Measurements from ENCODE around the gene VEGFA. TPM values are rescaled to one million over a fixed set of nuclear protein-coding genes. Genes with fewer than 3 reads are reported as not detected.

Gene VEGFA
- total and polyA plus RNA-seq, 9 donors: 19.2 to 123 (median 44.7) TPM

GRCh38 chr6:43727634-43728033 lies 42.4 kb upstream of the VEGFA start:
- Histone ChIP-seq H3K27ac (no peak overlapping the region), H3K36me3 (no peaks in the 10 kb centered on the region), H3K27me3 (no peaks in the 10 kb centered on the region), H3K9me3 (peaks cover 0 to 3% of the 10 kb centered on the region in 2 donors), H3K4me1 (ENCODE audit: insufficient read depth) (no peaks in the 10 kb centered on the region), H3K4me3 (no peak overlapping the region)
- intact Hi-C loops (cut with DNase I): no loop called here
- DNase-seq: no peak
- TF ChIP-seq, protein P1, sequence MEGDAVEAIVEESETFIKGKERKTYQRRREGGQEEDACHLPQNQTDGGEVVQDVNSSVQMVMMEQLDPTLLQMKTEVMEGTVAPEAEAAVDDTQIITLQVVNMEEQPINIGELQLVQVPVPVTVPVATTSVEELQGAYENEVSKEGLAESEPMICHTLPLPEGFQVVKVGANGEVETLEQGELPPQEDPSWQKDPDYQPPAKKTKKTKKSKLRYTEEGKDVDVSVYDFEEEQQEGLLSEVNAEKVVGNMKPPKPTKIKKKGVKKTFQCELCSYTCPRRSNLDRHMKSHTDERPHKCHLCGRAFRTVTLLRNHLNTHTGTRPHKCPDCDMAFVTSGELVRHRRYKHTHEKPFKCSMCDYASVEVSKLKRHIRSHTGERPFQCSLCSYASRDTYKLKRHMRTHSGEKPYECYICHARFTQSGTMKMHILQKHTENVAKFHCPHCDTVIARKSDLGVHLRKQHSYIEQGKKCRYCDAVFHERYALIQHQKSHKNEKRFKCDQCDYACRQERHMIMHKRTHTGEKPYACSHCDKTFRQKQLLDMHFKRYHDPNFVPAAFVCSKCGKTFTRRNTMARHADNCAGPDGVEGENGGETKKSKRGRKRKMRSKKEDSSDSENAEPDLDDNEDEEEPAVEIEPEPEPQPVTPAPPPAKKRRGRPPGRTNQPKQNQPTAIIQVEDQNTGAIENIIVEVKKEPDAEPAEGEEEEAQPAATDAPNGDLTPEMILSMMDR (IDR thresholded peaks at IDR 0.05): no peak
- no peak for TF ChIP-seq EP300 (IDR thresholded peaks at IDR 0.05)
- TF ChIP-seq POLR2A (IDR thresholded peaks at IDR 0.05): no peak
- WGBS, 3 donors: 70 to 88% (median 79%) methylated on average over 3 of the region's 3 CpGs

DNA sequence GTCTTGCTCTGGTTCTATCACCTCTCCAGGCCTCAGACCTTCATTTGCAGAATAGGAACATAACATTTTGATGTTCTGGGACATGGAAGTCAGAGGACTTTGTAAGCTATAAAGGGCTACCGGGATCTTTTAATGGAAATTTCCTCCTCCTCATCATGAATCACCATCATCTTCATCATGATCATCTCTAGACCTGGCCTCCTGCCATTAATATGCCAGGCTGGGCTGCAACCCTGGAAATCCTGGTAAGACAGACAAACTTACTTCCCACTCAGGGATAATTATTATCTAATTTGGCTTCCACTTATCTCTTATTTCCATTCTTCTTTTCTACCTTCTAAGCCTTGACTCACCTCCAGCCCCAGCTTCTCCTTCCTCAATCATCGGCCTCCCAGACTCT lies 41.4 kb upstream of the VEGFA start:
- TF ChIP-seq POLR2A (IDR thresholded peaks at IDR 0.05) (no peak), EP300 (IDR thresholded peaks at IDR 0.05) (no peak)
- Histone ChIP-seq H3K4me3 (no peak overlapping the region), H3K36me3 (no peaks in the 10 kb centered on the region), H3K27me3 (no peaks in the 10 kb centered on the region), H3K4me1 (ENCODE audit: insufficient read depth) (no peaks in the 10 kb centered on the region), H3K9me3 (peaks cover 0 to 3% of the 10 kb centered on the region in 2 donors), H3K27ac (no peak overlapping the region)
- no peak for DNase-seq
- 57 to 61% (median 59%) methylated on average over 2 of the region's 2 CpGs for WGBS, 3 donors
- intact Hi-C loops (cut with DNase I): no loop called here

DNA sequence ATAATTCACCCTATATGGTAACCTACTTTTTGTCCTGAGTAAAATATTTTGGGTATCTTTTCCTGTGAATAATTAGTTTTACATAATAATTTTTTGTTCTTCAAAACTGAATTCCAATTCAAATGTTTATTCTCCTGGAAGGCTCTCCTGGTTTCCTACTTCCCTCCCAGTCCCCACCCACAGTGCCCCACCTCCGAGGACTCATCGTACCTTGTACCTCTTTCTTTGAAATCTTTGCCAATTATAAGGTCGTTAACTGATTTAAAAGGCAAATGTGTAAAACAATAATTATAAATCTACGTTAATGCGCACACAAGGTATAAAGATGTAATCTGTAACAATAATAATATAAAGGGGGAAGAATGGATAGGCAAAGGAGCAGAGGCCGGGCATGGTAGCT lies 40.5 kb upstream of the VEGFA start:
- intact Hi-C loops (cut with DNase I): no loop called here

GRCh38 chr6:43730634-43731033 lies 39.4 kb upstream of the VEGFA start:
- TF ChIP-seq EP300 (IDR thresholded peaks at IDR 0.05) (no peak), POLR2A (IDR thresholded peaks at IDR 0.05) (no peak)
- TF ChIP-seq, protein P1 (IDR thresholded peaks at IDR 0.05): no peak
- Histone ChIP-seq H3K9me3 (peaks cover 0 to 3% of the 10 kb centered on the region in 2 donors), H3K4me3 (no peak overlapping the region), H3K27me3 (no peaks in the 10 kb centered on the region), H3K27ac (no peak overlapping the region), H3K4me1 (ENCODE audit: insufficient read depth) (no peaks in the 10 kb centered on the region), H3K36me3 (no peaks in the 10 kb centered on the region)
- DNase-seq: no peak
- intact Hi-C loops (cut with DNase I): no loop called here

More for the DNA sequence above, 40.5 kb upstream of the VEGFA start:
- no peaks in the 10 kb centered on the region for H3K4me1 ChIP-seq (ENCODE audit: insufficient read depth)
- H3K27me3 ChIP-seq: no peaks in the 10 kb centered on the region
- peaks cover 0 to 3% of the 10 kb centered on the region in 2 donors for H3K9me3 ChIP-seq
- WGBS, 3 donors: 89 to 92% (median 91%) methylated on average over 6 of the region's 6 CpGs
- H3K4me3 ChIP-seq: no peak overlapping the region
- no peak overlapping the region for H3K27ac ChIP-seq
- DNase-seq: no peak
- no peaks in the 10 kb centered on the region for H3K36me3 ChIP-seq
- TF ChIP-seq POLR2A (IDR thresholded peaks at IDR 0.05): no peak
- TF ChIP-seq, protein P1 (IDR thresholded peaks at IDR 0.05): no peak
- TF ChIP-seq EP300 (IDR thresholded peaks at IDR 0.05): no peak

DNA sequence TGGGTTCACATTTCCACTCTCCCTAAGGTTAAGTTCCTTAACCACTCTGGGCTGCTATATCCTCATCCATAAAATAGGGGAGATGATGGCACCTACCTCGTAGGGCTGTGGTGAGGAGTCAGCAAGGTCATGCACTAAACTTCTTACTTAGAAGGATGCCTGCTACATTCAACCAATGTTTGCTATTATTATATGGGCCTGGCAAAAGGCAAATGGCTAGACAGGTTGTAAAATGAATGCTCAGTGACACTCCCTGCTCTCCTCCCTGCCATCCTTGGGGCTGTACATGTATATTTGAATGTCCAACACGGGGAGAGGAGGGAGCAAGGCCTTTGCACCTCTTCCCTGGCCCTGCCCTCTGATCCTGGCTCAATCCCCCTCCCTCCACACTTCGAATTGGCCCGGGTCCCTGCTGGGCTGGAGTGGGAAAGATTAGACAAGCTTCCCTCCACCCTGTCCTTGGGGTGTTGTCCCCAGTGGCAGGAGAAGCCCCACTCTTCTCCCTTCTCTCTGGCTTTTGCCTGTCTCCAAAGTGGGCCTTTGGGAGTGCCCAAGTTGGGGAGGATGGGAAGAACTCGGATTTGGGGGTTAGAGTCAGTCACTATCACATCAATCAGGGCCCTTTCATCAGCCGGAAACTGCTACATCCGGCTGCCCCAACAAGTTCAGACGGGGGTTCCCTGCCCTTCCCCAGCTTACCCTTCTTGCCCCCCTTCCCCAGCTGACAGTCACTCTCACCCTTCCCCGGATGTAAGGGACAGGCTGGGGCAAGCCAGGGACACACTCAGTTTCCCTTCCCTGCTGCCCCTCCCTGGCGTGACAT lies 36.3 kb upstream of the VEGFA start:
- no peak for DNase-seq
- H3K27me3 ChIP-seq: no peaks in the 10 kb centered on the region
- H3K27ac ChIP-seq: no peak overlapping the region
- H3K4me3 ChIP-seq: no peak overlapping the region
- WGBS, 3 donors: 62 to 68% (median 66%) methylated on average over 10 of the region's 10 CpGs
- intact Hi-C loops (cut with DNase I): no loop called here
- TF ChIP-seq, protein P1 (IDR thresholded peaks at IDR 0.05): no peak
- TF ChIP-seq EP300 (IDR thresholded peaks at IDR 0.05): no peak
- TF ChIP-seq POLR2A (IDR thresholded peaks at IDR 0.05): no peak
- H3K4me1 ChIP-seq (ENCODE audit: insufficient read depth): no peaks in the 10 kb centered on the region
- peaks cover 0 to 3% of the 10 kb centered on the region in 2 donors for H3K9me3 ChIP-seq
- no peaks in the 10 kb centered on the region for H3K36me3 ChIP-seq
